ENCODE measurements around the gene AHCYL2.

GRCh38 chr7:129348023-129348740 is 123.4 kb downstream of the AHCYL2 start:
- no peak for TF ChIP-seq CTCF (IDR thresholded peaks at IDR 0.05; ENCODE audit: insufficient read depth, low read length, poor library complexity, severe bottlenecking)
- TF ChIP-seq EZH2phosphoT487 (conservative IDR thresholded peaks at IDR 0.05; ENCODE audit: low read length): no peak

Data from SU-DHL-6 (cell line).